ENCODE results near the gene WDR33.

WDR33 gene

DNA sequence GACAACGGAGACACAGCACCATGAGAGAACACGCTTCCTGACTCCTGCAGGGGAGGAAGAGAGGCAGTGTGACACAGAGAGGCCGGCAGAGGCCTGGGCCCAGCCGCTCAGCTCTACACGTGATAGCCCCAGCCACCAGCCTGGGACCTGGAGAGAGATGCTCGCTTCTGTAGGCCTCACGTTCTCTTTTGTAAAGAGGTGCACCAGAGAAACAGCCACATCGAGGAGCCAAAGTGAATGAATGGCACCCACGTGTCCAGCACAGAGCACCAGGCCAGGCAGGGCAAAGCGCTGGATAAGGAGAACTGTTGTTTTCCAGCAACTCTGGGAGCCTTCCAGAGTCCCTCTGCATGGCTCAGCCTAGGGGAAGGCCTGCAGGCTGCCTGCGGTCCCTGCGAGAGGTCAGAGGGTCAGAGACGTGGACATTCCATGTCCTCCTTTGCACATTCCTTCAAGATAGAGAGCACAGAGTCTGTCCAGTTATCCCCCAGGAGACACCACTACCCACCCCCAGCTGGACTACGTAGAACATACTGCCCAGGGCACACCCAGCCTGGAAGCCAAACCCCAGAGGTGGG, 149.8 kb downstream of the WDR33 start:
- no peak for TF ChIP-seq SUZ12 (IDR thresholded peaks at IDR 0.05; ENCODE audit: extremely low read depth, insufficient read depth, insufficient read length)
- no peak for TF ChIP-seq YY1 (IDR thresholded peaks at IDR 0.05; ENCODE audit: insufficient read depth, insufficient read length)
- no peak for TF ChIP-seq ZNF274 (IDR thresholded peaks at IDR 0.05; ENCODE audit: low read depth, low read length)
- H3K4me1 ChIP-seq (ENCODE audit: insufficient read depth, insufficient read length): peaks cover 25% of the 10 kb centered on the region
- H3K9ac ChIP-seq (ENCODE audit: insufficient read length, low read depth): peak overlapping the region; percentile 46
- no peak for DNase-seq (ENCODE audit: low read depth, low spot score)
- H3K9me3 ChIP-seq (ENCODE audit: insufficient read depth, low read length): no peaks in the 10 kb centered on the region; the same call in 1 of the 2 replicates
- peaks cover 15% of the 10 kb centered on the region for H3K36me3 ChIP-seq (ENCODE audit: insufficient read depth, insufficient read length, low read length)
- H3K27me3 ChIP-seq (ENCODE audit: insufficient read depth, insufficient read length): peaks cover 34% of the 10 kb centered on the region
- no peak overlapping the region for H3K4me3 ChIP-seq (ENCODE audit: insufficient read length, low read depth)

GRCh38 chr2:127660291-127660578, 150.7 kb downstream of the WDR33 start:
- H3K9ac ChIP-seq (ENCODE audit: insufficient read length, low read depth): no peak overlapping the region
- peaks cover 20% of the 10 kb centered on the region for H3K36me3 ChIP-seq (ENCODE audit: insufficient read depth, insufficient read length, low read length)
- DNase-seq (ENCODE audit: low read depth, low spot score): no peak
- TF ChIP-seq ZNF274 (IDR thresholded peaks at IDR 0.05; ENCODE audit: low read depth, low read length) (no peak), YY1 (IDR thresholded peaks at IDR 0.05; ENCODE audit: insufficient read depth, insufficient read length) (no peak), SUZ12 (IDR thresholded peaks at IDR 0.05; ENCODE audit: extremely low read depth, insufficient read depth, insufficient read length) (no peak)
- H3K4me3 ChIP-seq (ENCODE audit: insufficient read length, low read depth): no peak overlapping the region
- peaks cover 24% of the 10 kb centered on the region for H3K27me3 ChIP-seq (ENCODE audit: insufficient read depth, insufficient read length)
- H3K9me3 ChIP-seq (ENCODE audit: insufficient read depth, low read length): no peaks in the 10 kb centered on the region; the same call in 1 of the 2 replicates
- H3K4me1 ChIP-seq (ENCODE audit: insufficient read depth, insufficient read length): peaks cover 28% of the 10 kb centered on the region

- TF ChIP-seq ZNF274 (IDR thresholded peaks at IDR 0.05; ENCODE audit: low read depth, low read length) (no peak), SUZ12 (IDR thresholded peaks at IDR 0.05; ENCODE audit: extremely low read depth, insufficient read depth, insufficient read length) (no peak), YY1 (IDR thresholded peaks at IDR 0.05; ENCODE audit: insufficient read depth, insufficient read length) (no peak)
- no peak for DNase-seq (ENCODE audit: low read depth, low spot score)
- no peak overlapping the region for H3K9ac ChIP-seq (ENCODE audit: insufficient read length, low read depth)
Measured at GRCh38 chr2:127659408-127660290, 151.3 kb downstream of the WDR33 start.

DNA sequence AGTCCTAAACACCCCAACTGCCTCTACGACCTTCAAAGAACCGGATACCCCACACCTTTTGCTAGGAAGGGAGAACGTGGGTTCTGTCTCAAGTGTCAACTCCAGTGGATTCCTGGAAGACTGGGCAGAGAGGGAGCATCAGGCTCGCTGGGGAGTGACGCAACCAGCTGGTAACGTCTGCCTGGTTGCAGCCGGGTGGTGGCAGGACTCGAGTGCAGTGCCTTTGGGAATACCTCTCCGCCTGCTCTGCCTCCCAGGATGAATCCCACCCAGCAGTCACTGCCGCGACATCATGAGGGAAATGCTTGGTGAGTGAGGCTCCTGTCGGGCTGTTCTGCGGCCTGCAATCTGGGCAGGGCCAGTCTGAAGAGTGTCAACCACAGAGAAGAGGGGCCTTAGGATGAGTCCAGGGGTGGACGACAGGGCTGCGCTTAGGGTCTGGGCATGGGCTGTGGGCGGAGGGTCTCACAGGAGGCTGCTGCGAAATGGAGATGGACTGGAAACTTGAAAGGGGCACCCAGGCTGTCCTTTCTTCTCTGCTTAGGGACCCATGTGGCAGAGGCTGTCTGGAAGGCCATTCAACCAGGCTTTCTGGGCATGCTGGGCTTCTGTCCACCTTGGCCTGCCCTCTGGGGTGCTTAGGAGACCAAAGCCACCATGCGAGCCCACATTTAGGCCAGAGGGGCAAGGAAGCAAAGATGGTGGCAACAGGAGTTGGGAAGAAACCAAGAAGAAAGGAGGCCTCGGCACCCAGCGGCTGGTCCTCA, 152.1 kb downstream of the WDR33 start:
- no peak for DNase-seq (ENCODE audit: low read depth, low spot score)
- Histone ChIP-seq H3K4me1 (ENCODE audit: insufficient read depth, insufficient read length) (peaks cover 26% of the 10 kb centered on the region), H3K4me3 (ENCODE audit: insufficient read length, low read depth) (no peak overlapping the region), H3K9me3 (ENCODE audit: insufficient read depth, low read length) (no peaks in the 10 kb centered on the region; the same call in 1 of the 2 replicates), H3K9ac (ENCODE audit: insufficient read length, low read depth) (peak overlapping the region; percentile 22), H3K36me3 (ENCODE audit: insufficient read depth, insufficient read length, low read length) (peaks cover 28% of the 10 kb centered on the region), H3K27me3 (ENCODE audit: insufficient read depth, insufficient read length) (peaks cover 11% of the 10 kb centered on the region)
- TF ChIP-seq YY1 (IDR thresholded peaks at IDR 0.05; ENCODE audit: insufficient read depth, insufficient read length): no peak
- no peak for TF ChIP-seq ZNF274 (IDR thresholded peaks at IDR 0.05; ENCODE audit: low read depth, low read length)
- TF ChIP-seq SUZ12 (IDR thresholded peaks at IDR 0.05; ENCODE audit: extremely low read depth, insufficient read depth, insufficient read length): no peak

More at GRCh38 chr2:127659408-127660290, 151.3 kb downstream of the WDR33 start:
- H3K4me3 ChIP-seq (ENCODE audit: insufficient read length, low read depth): no peak overlapping the region
- H3K9me3 ChIP-seq (ENCODE audit: insufficient read depth, low read length): no peaks in the 10 kb centered on the region; the same call in 1 of the 2 replicates
- H3K36me3 ChIP-seq (ENCODE audit: insufficient read depth, insufficient read length, low read length): peaks cover 20% of the 10 kb centered on the region
- peaks cover 30% of the 10 kb centered on the region for H3K4me1 ChIP-seq (ENCODE audit: insufficient read depth, insufficient read length)
- H3K27me3 ChIP-seq (ENCODE audit: insufficient read depth, insufficient read length): peaks cover 18% of the 10 kb centered on the region

- TF ChIP-seq YY1 (IDR thresholded peaks at IDR 0.05; ENCODE audit: insufficient read depth, insufficient read length) (no peak), SUZ12 (IDR thresholded peaks at IDR 0.05; ENCODE audit: extremely low read depth, insufficient read depth, insufficient read length) (no peak), ZNF274 (IDR thresholded peaks at IDR 0.05; ENCODE audit: low read depth, low read length) (no peak)
- DNase-seq (ENCODE audit: low read depth, low spot score): no peak
- Histone ChIP-seq H3K9me3 (ENCODE audit: insufficient read depth, low read length) (no peaks in the 10 kb centered on the region; the same call in 1 of the 2 replicates), H3K4me3 (ENCODE audit: insufficient read length, low read depth) (no peak overlapping the region), H3K4me1 (ENCODE audit: insufficient read depth, insufficient read length) (peaks cover 21% of the 10 kb centered on the region), H3K36me3 (ENCODE audit: insufficient read depth, insufficient read length, low read length) (peaks cover 28% of the 10 kb centered on the region), H3K27me3 (ENCODE audit: insufficient read depth, insufficient read length) (peaks cover 4% of the 10 kb centered on the region), H3K9ac (ENCODE audit: insufficient read length, low read depth) (no peak overlapping the region)
Measured at GRCh38 chr2:127658146-127658545, 152.8 kb downstream of the WDR33 start.

DNA sequence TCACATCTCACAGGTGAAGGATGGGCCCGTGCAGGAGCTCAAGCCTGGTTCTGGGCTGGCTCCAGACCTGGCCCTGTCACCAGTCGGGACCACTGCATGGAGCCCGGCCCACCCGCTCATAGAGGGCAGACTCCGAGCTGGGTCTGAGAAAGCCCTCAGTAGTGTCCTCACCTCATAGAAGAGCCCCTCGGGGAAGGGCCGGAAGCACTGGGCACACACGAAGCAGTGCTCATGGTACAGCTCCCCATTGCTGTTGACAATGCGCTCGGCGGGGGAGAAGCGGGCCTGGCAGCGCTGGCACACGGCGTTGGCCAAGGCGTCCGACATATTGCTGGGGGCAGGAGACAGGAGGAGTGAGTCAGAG, 153.8 kb downstream of the WDR33 start:
- DNase-seq (ENCODE audit: low read depth, low spot score): no peak
- H3K9ac ChIP-seq (ENCODE audit: insufficient read length, low read depth): no peak overlapping the region
- TF ChIP-seq YY1 (IDR thresholded peaks at IDR 0.05; ENCODE audit: insufficient read depth, insufficient read length) (no peak), SUZ12 (IDR thresholded peaks at IDR 0.05; ENCODE audit: extremely low read depth, insufficient read depth, insufficient read length) (no peak), ZNF274 (IDR thresholded peaks at IDR 0.05; ENCODE audit: low read depth, low read length) (no peak)

More for the DNA sequence above, 153.8 kb downstream of the WDR33 start:
- no peaks in the 10 kb centered on the region for H3K27me3 ChIP-seq (ENCODE audit: insufficient read depth, insufficient read length)
- H3K9me3 ChIP-seq (ENCODE audit: insufficient read depth, low read length): no peaks in the 10 kb centered on the region; the same call in 1 of the 2 replicates
- peaks cover 16% of the 10 kb centered on the region for H3K4me1 ChIP-seq (ENCODE audit: insufficient read depth, insufficient read length)
- peaks cover 31% of the 10 kb centered on the region for H3K36me3 ChIP-seq (ENCODE audit: insufficient read depth, insufficient read length, low read length)
- H3K4me3 ChIP-seq (ENCODE audit: insufficient read length, low read depth): no peak overlapping the region
